8988T (cell line): ENCODE data around the gene CCSER1.
"Not testable (repeated sequence)": the region's sequence is repeated elsewhere in the genome, so short reads cannot be mapped to it uniquely, and the experiment has no call there.

Experiments used
- DNase-seq: peaks from one replicate; pipeline ENCODE4 v3.0.0; 2011

The CCSER1 gene

DNA sequence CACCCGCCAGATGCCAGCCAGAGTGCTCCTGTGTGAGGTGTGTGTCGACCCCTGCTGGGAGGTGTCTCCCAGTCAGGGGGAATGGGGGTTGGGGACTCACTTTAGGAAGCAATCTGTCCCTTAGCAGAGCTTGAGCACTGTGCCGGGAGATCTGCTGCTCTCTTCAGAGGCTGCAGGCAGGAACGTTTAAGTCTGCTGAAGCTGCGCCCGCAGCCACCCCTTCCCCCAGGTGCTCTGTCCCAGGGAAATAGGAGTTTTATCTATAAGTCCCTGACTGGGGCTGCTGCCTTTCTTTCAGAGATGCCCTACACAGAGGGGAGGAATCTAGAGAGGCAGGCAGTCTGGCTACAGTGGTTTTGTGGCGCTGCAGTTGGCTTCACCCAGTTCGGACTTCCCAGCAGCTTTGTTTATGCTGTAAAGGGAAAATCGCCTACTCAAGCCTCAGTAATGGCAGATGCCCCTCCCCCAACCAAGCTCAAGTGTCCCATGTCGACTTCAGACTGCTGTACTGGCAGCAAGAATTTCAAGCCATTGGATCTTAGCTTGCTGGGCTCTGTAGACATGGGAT is 80.8 kb downstream of the CCSER1 start:
- DNase-seq, result no peak

DNA sequence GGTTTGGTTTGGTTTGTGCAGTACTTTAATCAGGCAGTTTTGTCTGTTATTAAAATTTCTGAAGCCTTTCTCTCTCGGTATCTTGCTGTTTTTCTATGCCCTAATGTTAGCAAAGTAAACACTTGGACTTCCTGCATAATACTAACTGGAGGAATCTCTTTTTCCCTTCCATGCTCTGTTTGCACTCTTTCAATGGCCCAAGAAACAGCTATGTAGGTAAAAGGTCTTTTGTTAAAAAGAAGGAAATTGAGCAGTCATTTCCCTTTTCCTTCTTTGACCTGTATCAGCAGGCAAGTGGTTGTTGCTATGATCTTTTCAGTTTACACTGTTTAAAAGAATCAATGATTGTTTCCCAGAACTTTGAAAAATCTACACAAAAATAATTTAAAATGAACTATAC is 82.7 kb downstream of the CCSER1 start:
- no peak for DNase-seq

DNA sequence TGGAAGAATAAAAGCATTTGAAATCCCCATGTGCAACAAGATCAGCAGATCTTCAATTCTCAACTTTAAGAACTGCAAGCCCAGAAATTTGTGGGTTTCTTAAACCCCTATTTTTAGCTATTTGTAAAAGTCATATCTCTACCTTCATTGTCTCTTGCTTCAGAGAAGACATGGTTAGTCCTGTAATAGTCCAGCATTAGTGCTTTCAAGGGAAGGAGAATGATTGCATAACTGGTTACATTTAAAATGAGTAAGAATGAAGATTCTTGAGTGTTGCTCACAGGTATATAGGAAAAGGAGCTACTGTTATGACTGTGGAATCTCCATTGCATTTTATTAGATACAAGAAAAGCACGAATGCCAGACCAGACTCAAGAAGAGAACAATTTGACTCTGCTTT is 84.0 kb downstream of the CCSER1 start:
- no peak for DNase-seq

DNA sequence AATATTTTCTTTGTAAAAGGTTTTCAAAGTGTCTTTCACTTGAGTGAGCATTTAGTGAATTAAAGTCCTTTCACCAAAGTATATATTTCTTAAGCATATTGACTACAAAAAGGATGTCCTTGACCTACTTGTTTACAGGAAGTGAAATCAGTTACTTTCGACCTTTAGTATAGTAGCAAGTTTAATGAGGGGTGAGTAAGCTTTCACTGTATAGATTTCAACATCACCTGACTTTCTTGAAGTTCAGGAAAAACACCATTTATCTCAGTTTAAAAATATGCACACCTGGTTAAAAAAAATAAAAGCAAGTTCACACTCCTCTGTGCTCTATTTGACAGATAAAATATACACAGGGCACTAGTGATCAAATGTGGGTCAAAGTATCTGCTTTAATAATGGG is 88.1 kb downstream of the CCSER1 start:
- no peak for DNase-seq

DNA sequence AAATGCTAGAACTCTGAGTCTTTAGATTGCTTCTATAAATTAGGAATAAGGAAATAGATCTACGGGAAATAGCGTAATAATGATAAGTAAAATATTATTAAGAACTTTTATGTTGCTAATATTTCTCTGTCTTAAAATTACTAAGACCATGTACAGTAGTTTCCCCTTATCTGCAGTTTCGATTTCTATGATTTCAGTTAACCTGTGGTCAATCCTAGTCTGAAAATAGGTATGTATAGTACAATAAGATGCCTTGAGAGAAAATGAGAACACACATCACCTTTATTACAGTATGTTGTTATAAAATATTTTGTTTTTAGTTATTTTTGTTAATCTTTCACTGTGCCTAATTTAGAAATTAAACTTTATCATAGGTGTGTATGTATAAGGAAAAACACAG is 92.6 kb downstream of the CCSER1 start:
- DNase-seq, result no peak

DNA sequence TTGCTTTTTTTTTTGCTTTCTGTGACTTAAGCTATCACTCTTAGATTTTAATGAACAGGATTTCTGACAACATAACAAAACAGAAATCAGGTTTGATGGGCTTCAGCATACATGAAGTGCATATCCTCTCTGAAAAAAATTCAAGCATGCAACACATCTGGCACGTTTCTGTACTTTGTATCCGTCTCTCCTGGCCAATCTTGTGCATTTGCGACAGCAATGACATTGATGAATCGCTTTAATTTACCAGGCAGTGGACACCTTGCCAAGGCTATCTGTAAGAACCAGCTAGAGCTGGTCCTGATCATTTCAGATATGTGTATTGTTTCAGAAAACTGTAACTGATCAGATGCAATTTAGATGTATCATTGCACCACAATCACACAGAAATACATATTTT is 93.3 kb downstream of the CCSER1 start:
- no peak for DNase-seq

DNA sequence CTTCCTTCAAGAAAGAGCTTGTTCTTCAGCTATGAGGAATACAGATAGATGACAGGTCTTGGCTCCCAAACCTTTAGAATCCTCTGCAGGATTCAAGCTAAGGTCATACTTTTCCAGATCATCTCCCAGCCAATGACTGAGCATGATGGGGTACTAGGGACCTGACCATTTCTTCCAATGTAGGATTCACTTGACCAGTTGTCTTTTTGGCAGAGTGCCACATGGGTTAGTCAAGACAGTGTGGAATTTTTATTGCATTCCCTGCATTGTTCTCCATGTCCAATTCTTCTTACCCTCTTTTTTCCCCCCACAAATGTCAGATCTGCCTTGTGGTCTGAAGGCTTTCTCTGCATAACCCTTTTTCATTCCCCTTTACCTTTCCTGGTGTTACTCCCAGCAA is 99.5 kb downstream of the CCSER1 start:
- no peak for DNase-seq

DNA sequence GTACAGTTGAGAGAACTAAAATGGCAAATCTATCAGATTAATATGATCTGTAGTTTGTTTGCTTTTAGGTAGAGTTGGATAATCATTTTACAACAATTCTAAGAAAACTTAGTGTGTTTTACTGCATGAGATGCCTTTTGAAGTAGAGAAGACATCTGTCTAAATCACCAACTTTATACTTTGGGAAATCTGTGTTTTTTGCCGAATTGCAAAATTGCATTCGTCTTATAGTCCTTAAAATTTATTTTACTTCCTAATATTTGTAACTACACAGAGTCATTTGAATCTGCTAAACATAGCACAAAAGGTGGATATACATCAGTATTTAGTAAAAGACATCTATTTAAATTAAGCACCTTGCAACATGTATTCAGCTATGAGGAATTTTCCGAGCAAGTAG is 100.0 kb downstream of the CCSER1 start:
- no peak for DNase-seq

DNA sequence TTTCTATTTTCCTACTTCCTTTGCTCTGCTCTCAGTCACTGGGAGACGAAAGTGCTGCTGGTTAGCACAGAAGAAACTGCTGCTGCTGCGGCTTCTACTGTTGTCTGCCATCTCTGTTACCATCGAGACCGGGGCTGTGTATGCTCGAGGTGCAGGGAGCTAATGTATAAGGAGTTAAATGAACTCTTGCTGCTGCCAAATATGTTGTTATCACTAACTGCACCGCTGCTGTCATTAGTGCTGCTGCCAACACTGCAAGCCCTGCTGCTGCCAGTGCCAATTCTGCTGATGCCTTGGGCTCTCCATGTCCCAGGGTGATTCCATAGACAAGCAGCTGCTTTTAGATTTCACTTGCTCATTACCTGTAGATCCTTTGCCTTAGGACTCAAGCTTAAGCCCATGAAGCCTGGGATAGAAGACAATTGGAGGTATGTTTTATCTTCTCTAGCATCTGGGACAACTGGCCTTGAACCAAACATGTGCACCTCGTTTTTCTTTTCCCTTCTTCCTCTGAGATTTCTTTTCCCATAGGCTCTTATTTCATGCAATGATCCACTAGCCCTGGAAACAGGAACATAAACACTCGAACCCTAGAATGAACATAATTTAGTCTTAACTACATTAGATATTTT is 107.8 kb downstream of the CCSER1 start:
- DNase-seq, result no peak

DNA sequence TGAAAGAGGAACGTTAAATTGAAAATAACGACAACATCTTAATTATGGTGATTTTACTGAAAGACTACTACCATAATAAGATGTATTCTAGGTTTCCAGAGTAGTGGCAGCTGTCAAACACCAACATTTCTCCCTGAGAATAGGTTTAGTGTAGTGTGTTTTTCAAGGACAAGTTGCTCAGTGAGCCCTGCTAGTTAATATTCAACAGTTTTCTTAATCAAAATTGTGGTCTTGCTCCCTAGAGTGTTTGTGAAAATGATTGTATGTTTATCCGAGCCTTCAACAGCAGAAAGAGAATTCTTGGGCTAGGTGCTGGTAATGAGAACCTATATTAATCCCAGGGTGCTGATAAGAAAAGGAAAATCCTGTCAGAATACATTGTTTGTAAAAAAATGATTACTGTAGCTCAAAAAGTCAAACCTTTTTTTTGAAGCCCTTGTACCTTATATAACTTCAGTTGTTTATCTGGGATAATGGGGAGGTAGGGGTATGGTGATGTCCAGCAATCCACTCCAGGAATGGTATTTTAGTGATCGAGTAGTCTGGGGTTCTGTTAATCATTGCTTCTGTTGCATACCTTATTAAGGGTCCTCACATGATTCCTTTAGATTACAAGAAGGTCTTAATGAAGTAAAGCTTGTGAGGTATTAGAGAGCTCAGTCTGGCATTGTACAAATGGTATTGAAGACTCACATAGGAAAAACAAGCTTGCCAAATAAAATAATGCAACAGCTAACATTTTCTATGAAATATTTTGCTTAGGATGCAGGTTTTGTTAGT is 110.7 kb downstream of the CCSER1 start:
- DNase-seq, result no peak

DNA sequence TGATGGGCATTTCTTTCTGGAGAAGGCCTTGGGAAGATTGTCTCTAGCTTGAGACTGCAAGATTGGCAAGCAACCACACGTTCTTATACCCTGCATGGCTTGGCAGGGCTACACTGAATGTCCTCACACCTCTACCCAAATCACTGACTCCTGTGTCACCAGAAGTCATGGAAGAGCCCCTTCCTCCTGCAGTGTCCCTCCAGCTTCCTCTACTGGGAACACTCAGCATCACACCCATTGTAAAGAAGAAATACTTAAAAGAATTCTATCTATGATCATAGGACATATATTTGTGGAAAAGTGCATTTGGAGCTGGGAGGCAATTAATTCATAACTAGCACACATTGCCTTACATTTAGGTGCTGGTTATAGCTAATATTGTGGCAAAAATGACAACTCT is 113.1 kb downstream of the CCSER1 start:
- no peak for DNase-seq

DNA sequence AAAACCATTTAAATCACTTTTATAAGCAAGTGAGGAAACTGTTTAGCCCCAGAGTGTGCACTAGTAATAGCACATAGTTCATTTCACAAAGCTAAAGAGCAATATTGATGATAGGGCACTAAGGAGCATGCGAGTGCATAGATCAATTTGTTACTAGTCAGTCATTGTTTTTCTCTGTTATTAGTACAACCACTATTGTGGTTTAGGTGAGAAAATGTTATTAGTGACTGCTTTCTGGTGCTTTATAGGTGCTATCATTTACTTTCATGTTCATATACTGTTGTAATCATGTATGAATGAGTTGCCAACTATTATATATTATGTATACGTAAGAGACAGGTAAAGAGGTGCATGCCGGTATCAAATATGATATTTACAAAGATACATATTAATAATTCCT is 113.8 kb downstream of the CCSER1 start:
- DNase-seq, result no peak

DNA sequence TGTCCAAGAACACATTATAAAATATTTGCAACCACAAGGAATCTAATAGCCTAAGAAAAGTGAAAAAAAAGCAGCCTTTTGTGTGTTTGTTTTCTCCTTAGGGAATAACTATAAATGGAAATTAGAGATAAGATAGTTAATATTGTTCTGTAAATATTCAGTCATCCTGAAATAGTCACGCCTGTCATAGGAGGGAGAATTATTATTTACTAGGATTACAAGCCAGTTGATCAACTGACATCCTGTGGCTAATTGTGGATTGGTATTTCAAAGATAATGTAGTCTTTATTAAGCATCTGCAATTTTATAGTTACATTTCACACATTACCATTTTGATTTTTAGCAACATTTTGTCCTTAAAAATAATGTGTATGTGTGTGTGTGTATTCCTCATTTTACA is 118.6 kb downstream of the CCSER1 start:
- DNase-seq, result no peak

DNA sequence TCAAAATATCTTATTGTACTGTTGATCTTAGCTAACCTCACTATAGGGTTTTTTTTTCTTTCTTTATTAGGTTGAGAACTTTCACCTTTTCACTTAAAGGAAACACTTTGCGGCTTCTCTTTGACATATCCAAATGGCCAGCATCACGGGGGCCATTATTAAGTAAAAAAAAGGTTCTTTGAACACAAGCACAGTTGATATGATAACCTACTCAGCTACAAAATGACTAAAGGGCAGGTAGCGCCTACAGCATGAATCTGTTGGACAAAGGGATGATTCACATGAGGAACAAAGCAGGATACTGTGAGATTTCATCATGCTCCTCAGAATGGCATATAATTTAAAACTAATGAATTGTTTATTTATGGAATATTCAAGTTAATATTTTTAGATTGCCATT is 119.6 kb downstream of the CCSER1 start:
- no peak for DNase-seq

DNA sequence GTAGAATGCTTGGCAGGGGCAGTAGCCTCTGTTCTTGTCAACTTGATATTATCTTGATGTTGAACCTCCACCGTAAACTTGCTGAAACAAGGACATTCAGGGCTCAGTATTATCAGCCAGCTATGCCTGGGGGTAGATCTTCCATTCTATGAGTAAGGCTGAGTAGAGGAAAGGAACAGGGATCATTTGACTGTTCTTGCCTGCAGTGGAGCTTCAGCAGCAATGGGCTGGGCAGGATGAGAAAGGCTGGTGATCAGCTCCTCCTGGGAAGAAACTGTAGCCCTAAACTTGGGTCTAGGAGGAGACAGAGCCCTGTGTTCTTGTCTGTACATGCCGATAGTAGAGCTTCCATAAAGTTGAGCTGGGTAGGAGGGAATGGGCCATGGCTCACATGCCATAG is 127.2 kb downstream of the CCSER1 start:
- DNase-seq, result no peak

DNA sequence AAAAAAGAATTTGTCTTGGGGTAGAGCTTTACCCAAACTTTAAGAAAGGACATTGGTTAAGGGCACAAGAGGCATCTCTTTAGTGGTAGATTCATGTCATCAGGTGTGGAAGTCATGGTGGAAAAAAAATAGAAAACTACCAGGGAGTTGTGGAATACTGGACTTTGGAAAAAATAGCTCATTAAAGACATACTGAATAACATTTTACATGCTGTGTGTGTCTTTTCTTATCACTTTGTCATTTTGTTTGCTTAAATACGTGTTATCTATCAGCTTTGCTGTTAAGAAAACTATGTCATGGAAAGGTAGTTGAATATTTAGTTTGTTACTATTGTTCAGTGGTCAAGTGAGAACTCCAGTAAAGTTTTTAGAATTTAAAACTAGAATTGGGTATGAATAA is 147.0 kb downstream of the CCSER1 start:
- no peak for DNase-seq

DNA sequence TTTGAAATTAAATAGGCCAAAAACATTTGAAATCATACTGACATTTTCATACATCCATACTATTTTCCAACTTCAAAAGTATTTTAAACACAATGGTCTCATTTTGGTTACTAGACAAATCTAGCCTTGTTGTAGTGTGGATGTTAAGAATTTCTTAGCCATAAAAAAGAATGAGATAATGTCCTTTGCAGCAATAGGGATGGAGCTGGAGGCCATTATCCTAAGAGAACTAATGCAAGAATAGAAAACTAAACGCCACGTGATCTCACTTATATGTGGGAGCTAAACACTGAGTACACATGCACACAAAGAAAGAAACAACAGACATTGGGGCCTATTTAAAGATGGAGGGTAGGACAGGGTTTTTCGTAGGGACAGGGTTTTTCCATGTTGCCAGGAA is 153.8 kb downstream of the CCSER1 start:
- no peak for DNase-seq

DNA sequence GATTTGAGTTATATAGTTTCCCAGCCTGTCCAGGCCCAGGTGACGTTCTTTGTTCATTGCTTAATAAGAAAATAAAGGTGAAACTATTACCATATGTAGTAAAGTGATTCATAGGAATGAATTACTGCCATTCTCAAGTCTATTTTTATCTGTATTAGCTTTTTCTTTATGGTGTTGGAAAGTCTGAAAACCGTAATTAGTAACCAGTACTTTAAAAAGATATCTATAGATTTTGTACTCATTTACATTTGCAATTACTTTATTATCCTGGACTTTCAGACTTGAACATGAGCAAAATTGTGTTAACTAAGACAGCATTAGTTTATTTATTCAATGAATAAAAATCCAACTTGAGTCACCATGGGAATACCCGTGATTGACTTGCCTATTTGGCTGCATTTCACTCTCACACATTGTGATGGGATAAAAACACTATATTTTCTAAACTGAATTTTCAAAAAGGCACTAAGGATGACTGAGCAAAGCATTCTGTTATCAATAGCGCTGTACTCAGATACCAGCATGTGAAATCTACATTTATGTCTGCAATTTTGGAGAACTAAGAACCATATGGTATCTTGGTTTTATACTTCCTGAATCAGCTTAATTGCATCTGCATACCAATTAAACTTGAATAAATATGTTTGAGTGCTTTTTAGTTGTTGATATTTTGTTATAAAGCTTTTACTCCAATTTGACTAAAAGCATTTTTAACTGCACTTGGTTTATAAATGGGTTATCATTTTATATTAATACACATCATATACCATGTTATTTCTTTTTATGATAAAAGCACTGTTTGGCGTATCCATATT is 154.6 kb downstream of the CCSER1 start:
- no peak for DNase-seq

DNA sequence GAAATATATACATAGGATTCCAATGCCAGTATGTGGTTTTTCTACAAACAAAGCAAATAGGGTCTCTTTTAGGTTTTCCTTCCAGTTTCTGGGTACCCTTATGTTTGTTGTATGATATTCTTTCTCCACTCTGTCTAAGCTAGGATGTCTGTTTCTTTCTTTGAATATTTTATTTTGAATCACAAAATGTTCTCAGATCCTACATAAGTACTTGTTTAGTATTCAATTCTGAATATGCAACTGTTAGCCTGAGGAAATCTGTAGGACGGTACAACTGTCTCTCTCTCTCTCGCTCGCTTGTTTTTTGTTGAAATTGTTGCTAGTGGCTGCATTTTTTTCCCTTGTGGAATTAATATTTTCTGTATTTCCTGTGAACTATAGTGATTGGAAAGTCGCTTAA is 163.2 kb downstream of the CCSER1 start:
- no peak for DNase-seq

DNA sequence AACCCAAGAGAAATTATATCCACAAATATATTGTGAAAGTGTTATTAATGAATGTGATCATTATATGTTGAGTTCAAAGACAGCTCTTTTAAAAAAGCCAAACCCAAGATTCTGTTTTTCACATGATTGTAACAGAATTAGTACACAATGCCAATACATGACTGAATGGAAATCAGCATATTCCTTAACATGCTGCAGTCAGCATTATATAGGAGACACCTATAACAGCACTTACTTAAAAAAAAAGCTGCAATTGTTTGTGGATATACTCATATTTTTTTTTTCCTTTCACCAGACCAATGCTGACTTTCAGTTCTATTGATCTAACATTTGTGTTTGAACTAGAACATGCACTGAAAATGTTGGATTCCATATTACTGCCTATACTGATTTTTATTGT is 165.2 kb downstream of the CCSER1 start:
- DNase-seq, result no peak

DNA sequence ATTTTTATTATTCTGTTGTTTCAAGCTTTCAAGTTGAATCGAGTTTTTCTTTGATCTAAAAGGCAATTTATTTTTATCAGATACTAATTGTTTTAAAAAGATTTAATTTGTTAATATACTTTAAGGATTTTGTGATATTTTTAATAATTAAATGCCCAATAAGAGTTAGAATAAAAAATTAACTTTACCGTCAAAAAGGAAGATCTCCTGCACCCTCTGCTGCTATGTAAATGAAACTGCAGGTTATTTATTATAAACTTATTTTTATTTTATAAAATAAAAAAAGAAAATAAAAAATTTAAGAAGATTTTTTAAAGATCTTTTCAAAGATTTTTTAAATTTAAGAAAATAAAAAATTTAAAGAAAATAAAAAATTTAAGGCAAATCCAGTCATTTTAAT is 166.1 kb downstream of the CCSER1 start:
- DNase-seq, result no peak

DNA sequence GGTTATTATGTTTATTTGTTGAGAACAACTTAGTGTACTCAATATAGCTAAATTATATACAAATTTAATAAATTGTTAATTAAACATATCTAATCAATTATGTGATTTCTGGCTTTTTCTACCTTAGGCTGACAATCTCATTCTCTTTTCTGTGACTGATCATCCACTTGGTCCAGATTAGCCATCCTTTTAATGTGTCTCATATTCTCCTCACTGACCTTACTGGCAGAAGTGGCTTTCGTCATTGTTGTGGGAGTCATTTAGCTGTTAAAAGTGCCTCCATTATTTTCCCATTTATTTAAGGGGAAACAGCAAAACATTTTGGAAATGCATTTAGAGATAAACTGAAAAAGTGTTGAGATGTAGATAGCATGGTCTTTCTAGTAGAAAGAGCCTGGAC is 172.2 kb downstream of the CCSER1 start:
- DNase-seq, result no peak

DNA sequence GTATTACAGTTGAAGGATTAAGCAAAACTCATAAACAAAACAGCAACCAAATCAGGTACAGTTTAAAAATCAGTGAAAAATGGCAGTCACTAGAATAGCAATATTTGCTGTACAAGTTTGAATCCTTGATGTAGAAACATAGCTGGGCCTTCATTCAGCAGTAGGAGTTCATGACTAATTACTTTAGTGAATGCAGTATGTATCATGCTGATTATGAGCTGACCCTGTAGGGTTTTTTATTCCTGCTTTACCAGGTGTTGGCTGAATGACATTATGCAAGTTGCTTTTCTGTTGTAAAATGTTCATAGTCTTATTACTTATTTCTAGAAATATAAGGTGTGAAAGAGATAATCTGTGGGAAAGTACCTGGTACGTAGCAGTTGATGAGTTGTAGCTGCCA is 179.6 kb downstream of the CCSER1 start:
- no peak for DNase-seq

DNA sequence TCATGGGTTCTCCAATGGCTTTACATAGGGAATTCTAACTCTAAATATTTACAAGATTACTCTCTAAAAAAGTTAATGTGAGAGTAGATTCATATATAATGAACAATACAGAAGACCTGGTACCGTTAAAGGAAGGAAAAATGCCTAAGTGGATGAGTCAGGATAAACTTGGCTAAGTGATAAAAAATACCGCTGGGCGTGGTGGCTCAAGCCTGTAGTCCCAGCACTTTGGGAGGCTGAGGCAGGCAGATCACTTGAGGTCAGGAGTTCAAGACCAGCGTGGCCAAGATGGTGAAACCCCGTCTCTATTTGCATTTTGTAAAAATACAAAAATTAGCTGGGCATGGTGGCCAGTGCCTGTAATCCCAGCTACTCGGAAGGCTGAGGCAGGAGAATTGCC is 189.9 kb downstream of the CCSER1 start:
- DNase-seq, result not testable (repeated sequence)
